HG03439 (cell line): ENCODE data around the gene TWSG1.
"Not testable (repeated sequence)": the region's sequence is repeated elsewhere in the genome, so short reads cannot be mapped to it uniquely, and the experiment has no call there.

Source experiments
- ATAC-seq: cut with Tn5 transposase; IDR thresholded peaks from one replicate; pipeline ENCODE4 v1.9.1; 2021; ENCODE audit warnings: mild to moderate bottlenecking, moderate library complexity; ENCODE audit not compliant: unreplicated experiment

TWSG1 gene

DNA sequence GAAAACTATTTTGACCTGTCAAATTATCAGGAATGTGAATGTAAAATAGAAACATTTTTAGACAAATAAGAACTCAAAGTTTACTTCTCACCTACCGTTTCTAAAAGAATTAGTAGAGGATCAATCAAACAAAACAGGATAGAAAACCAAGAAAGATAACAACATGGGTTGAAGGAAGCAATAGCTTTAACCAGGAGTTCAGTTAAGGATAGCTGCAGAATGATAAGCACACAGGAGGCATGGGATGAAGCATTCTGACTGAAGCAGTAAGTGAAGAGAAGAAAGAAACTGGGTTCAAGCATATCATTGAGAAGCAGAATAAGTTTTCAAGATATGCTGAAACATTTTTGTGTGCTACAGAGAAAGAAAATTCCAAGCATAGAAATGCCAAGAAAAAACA, 52.3 kb downstream of the TWSG1 start:
- no peak for ATAC-seq

DNA sequence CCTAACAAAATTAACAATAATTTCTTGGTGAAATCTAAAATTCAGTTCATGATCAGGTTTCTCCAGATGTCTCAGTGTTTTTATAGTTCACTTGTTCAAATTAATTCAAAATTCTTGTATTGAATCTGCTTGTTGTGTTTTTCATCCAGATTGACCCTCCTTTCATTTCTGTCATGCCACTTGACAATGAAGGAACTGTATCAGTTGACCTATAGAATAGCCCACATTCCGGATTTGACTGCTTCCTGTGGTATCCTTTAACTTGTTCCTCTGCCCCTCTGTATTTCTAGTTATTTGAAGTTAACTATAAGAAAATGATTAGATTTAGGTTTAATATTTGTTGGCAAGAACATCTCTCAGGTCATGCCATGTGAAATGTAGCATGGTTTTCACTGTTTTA, 53.3 kb downstream of the TWSG1 start:
- ATAC-seq: no peak

DNA sequence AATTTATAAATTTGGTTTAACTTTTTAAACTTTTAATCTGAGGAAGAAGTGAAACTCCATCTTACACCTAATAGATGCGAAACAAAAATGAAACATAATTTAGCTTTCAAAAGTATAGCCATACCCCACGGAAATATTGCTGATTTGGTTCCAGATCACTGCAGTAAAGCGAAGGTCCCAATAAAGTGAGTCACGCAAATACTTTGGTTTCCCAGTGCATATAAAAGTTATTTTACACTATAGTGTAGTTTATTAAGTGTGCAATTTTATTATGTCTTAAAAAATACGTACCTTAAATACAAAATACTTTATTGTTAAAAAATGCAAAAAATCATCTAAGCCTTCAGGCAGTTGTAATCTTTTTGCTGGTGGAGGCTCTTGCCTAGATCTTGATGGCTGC, 55.1 kb downstream of the TWSG1 start:
- ATAC-seq: no peak

DNA sequence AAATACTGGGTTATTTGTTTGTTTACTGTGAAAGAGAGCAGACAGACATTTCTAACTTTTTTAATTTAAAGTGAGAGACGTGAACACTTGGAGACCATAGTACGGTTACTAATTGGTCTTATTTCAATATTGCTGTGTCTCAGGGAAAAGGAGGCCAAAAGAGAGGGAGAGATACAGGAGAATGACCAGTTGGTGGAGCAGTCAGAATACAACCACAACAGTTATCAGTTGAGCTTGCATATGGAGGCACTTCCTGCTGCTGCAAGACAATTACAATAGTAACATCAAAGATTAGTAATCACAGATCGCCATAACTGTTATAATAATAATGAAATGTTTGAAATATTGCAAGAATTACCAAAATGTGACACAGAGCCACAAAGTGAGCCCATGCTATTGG, 58.2 kb downstream of the TWSG1 start:
- ATAC-seq: no peak

DNA sequence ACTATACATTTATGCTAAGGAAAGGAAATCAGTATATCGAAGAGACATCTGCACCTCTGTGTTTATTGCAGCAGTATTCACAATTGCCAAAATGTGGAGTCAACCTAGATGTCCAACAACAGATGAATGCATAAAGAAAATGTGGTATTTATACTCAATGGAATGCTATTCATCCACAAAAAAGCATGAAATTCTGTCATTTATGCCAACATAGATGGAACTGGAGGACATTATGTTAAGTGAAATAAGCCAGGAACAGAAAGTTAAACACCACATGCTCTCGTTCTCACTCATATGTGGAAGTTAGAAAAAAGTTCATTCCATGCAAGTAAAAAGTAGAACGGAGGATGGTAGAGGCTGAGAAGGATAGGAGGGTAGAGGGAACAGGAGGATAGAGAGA, 59.5 kb downstream of the TWSG1 start:
- ATAC-seq: no peak

DNA sequence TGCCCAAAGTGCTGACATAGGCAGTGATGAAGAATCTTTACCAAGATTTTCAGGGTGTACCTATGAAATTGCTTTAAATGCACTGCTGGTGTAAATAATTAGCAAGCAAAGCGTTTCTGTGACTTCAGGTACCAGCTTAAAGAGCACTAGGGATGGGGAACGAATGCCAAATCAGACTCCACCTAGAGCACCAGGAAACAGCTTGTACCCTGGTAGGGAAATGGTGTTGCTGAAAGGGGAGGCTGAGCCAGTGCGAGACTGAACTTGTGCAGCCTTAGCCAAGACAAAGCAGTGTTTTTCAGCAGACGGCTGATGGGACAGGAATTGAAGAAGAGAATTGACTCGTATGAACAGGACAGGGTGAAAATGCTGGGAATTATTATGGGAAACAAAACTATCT, 65.6 kb downstream of the TWSG1 start:
- ATAC-seq: no peak

DNA sequence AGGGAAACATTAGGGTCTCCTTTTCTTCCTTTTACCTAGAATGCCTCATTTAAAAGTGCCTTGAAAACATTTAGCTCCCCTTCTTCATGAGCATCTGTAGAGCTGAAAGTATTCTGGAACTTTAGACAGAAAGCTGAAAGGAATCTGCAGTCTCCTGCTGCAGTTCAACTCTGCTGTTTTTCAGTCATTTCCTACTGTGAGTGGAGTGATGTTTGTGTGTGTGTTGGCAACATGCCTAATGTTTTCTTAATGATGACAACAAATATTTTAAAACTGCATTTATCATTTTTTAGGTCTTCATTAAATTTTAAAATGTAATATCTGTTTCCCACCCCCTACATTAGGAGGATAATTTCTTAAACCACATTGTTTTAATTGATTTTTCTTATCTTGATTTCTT, 66.6 kb downstream of the TWSG1 start:
- ATAC-seq: no peak

DNA sequence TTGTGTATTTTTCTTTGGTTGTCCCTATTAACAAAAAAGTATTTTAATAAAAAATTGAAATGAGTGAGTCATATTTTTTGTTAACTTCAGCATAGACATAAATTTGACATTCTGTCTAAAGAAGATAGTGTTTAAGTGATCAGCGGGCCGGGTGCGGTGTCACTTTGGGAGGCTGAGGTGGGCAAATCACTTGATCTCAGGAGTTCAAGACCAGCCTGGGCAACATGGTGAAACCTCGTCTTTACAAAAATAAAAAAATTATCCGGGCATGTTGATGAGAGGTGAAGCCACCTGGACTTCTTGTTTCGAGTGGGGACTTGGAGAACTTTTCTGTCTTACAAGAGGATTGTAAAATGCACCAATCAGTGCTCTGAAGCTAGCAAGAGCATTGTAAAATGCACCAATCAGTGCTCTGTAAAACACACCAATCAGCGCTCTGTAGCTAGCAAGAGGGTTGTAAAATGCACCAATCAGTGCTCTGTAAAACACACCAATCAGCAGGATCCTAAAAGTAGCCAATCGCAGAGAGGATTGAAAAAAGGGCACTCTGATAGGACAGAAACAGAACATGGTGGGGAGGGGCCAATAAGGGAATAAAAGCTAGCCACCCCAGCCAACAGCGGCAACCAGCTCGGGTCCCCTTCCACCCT, 67.9 kb downstream of the TWSG1 start:
- ATAC-seq: not testable (repeated sequence)

DNA sequence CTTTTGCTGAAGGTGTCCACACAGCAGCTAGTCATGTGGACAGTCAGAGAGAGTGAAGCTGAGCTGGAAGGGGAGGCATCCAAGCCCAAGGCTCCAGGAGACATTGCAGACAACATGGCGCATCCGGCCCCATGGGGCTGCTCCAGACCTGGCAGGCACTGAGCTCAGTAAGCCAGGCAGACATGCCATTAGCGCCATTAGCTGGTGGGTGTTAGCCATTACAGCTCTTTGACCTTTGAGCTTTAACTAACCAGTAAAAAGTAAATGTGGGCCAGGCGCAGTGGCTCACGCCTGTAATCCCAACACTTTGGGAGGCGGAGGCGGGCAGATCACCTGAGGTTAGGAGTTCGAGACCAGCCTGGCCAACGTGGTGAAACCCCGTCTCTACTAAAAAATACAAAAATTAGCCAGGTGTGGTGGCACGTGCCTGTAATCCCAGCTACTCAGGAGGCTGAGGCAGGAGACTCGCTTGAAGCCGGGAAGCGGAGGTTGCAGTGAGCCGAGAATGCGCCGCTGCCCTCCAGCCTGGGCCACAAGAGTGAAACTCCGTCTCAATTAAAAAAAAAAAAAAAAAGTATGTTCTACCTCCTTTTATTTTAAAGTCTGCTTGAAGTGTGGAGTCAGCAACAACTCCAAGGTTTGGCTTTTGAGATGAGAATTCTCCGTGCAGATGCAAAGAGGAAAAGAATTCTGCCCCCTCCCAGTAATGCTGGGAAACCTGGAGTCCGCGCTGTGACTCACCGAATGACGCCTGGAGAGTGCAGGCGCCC, 69.4 kb downstream of the TWSG1 start:
- no peak for ATAC-seq

DNA sequence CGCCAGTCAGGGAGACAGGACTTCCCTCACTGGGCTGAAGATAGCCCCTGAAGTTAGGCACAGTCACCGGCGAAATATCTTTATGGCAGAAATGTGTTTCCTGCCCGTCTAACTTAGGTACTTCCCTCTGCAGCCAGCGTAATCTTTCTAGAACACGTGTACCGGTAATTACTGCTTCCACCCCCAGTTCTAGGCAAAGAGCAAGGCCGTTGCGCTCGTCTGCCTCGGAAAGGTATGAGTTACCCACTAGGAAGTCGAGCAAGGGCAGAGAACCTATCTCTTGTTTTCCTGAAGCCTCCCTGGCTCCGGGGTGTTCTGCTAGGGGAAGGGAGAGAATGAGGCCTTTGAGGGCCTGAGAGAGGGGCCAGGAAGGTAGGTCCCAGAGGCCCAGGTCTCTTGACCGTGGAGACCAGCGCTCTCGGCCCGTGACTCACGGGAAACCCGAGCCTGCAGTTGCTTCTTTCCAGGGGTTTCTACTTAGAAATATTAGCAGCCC, 70.0 kb downstream of the TWSG1 start:
- no peak for ATAC-seq

DNA sequence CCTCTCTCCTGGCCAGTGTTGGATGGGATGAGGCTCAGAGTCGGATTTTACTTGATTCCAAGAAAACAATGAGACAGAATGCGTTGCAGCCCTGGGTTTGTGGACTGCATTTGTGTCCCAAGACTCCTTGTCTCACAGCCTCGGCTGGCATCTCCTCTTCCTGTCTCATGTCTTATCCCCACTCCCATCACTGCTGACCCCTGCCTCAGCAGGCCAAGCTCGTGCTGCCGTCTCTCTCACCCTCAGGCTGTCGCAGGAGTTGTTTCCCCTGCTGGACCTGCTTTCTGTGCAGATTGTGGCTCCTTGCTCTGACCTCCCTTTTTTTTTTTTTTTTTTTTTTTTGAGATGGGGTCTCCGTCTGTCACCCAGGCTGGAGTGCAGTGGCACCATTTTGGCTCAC, 70.6 kb downstream of the TWSG1 start:
- no peak for ATAC-seq

DNA sequence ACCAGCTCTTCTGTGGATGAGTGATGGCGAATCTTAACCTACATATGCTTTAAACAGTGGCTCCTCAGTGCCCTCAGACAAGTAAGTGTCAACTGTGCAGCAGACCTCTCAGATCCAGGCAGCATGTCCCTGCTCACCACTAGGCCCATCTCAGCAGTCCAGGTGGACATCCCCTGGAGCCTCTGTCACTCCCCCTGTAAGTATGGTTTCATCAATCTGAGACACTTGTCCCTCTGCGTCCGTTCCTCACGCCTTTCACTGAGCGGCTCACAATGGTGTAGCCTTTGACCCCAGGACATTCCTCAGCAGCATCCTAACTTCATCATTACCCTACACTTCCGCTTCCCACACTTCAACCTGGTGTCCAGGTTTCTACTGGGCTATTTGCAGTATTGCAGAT, 71.4 kb downstream of the TWSG1 start:
- ATAC-seq: no peak

DNA sequence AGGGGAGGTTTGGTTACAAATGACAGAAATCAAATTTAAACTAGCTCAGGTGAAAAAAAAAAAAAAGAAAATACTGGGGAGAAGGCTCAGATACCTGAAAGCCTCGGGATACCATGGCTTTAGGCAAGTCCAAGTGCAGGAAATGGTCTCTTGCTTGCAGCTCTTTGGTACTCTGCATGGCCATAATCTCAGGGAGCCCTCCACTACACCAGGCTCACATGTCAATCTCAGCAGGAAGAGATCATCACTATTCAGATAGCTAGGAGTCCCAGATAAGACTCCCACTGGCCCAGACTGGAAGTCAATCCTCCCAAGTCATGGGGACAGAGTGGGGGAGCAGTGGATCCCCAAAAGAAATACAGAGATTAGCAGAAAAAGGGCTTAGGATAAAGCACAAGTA, 75.9 kb downstream of the TWSG1 start:
- ATAC-seq: no peak

DNA sequence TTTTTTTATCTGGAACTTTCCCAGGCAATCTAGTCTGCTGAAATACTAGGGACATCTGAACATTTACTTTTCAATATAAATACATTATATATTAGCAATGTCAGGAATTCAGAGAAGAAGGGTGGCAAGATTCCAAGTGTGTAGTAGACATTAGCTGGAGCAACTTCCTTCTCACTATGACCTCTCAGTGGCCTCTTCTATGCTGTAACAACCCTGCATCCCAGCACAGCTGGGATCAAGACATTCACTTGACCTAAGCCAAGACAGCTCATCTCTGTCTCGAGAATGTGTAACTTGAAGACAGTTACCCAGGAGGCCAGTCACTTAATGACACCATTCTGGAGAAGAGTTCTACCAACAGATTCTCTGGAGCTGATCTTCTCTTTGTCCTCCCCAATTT, 79.0 kb downstream of the TWSG1 start:
- ATAC-seq: no peak

DNA sequence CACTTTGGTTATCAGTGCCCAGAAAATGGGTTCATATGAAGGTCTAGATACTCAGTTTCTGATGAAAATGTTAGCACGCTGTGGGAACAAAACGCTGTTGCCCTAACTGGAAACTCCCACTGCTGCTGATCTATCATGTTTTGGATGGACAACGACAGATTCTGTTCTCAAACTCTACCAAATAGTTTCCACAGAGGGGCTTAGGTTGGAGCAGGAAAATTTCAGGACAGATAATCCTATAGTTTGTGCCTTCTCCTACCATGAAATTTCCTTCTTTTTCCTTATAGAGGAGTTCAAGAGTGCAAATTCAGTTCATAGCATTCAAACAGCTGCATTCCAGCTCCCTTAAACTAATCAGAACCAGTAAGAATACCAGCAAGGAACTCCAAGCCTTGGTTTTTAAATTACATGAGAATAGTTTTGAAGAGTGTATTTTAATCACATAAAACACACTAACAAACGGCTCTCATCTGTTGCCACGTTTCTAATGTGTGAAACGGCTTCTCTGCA, 82.0 kb downstream of the TWSG1 start:
- ATAC-seq: no peak

DNA sequence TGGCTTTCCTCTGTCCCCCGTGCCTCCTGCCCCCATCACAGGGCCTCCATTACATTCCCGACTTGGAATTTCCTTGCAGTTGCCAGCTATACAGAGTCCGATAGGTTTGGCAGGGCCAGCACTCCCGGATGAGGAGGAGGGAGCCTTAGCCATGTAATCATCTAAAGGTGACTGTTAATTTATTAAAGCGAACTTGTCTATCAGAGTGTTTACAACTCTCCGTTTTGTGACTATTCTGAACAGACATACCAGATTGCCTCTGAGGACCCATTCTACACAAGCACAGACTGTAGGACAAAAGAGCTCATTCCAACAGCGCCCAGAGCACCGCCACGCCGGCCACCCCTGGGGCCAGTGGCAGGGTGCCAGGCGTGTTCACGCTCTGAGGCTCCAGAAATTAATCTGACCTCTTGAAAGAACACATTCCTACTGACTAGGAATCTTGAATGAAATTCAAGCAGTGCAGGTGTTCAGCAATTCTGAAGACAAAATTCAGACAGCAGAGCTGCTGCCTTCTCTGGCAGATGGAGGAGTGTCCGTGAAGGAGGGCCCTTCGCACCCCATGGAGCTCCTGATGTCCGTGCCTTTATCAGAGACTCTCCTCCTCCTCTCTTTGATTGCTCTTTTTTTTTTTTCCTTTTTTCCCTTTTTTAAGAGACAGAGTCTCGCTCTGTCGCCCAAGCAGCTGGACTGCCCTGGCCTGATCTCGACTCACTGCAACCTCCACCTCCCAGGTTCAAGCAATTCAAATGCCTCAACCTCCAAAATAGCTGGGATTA, 82.7 kb downstream of the TWSG1 start:
- no peak for ATAC-seq

DNA sequence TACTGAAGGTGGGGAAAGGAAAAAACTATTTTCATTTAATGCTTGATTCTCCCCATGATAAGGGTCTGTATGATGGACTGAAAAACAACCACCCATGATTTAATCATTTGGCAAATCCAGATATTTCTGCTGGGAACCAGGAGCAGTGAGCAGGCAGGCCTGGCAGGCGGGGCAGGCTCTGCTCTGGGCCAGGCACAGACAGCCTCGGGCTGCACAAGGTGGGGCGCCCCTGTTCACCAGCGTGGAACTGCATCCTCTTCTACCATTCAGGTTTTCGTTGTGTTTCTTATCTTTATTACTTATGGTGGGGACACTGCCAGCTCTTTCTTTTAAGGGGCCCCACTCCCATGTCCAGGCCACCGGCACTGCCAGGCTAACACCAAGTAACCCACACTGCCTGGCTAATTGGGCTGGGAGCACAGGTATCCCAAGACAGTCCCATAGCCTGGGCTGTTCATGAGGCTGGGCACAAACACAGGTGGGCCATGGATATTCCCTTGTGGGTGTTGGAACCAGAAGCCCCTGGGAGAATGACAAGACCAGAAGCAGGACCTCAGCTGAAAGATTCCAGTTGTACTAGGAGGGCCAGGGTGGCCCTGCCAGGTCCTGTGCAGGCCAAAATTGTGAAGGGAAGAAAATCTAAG, 83.6 kb downstream of the TWSG1 start:
- no peak for ATAC-seq

DNA sequence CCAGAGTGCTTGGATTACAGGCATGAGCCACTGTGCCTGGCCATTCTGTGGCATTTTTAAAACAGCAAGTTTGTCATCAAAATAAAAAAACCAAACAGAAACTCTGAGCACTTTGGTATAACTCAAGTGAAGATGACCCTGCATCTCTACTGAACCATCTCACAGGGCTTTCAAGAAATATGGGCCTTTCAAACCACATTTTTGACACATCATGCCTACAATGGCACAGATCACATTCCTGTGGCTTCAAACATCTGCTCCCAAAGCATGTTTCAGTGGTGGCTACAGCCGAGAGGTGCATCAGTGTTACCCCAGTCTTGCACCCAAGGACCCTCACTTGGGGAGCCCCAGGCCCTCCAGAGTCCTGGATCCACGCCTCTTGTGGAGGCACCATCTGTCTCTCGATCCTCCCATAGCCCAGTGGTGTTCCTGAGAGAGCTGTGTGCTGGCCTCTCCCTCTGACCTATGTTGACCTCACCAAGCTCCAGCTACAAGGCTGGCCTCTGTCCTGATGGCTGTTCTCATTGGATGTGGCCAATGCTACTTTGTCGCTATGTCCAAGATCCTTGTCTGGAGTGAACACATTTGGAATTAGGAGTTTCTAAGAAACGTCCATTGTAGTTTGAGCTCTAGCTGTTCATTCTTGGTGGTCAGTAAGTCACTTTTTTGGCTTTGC, 85.5 kb downstream of the TWSG1 start:
- ATAC-seq: no peak

DNA sequence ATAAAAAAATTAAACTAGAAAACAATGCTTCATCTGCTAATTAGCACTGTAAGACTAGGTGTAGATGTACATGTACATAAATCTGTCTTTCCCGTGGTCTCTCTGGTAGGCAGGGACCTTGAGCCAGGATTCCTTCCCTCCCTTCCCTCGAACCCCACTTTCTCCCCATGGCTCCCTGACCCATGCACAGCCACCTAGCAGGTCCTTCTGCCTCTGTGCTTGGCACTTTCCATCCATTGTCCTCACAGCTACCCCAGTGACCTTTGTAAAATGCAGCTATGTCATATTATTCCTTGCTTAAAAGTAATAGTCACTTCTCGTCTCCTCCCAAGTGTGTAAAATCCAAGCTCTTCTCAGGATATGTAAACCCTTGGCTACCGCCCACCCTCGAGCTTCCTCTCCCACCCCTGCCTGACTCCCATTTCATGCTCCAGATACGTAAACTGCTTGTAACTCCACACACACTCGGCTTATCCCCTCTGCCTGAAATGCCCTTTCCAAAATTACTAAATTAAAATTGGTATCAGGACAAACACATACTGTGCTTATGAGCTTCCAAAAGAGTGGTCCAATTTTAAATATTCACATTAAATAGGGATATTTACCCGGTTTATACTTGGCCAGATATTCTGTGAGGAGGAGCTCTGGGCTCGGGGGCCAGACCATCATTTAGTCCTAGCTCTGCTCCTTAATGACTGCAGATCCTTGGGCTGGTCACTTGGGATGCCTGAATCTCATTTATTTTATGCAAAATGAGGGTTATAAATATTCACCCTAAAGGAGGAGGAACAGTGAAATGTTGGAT, 86.7 kb downstream of the TWSG1 start:
- ATAC-seq: no peak

DNA sequence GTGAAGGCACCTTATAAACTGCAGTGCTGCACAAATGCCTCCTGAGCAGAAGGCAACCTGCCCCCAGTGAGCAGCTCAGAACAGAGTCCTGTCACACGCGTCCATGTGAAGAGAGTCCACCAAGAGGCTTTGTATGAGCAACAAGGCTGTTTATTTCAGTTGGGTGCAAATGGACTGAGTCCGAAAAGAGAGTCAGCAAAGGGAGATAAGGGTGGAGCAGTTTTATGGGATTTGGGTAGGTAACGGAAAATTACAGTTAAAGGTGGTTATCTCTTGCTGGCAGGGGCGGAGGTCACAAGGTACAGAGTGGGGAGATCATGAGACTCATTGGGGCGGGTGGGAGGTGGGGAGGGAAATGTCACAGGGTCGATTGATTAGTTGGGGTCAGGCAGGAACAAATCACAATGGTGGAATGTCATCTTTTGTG, 87.3 kb downstream of the TWSG1 start:
- no peak for ATAC-seq
